Kidney (tissue), 14 donors: ENCODE data around the gene ROPN1B. TPM values are rescaled to one million over a fixed set of nuclear protein-coding genes. Genes with fewer than 3 reads are reported as not detected.
"Not testable (repeated sequence)": the region's sequence is repeated elsewhere in the genome, so short reads cannot be mapped to it uniquely, and the experiment has no call there.

Experiments
- DNase-seq, 5 donors: peaks; one replicate each; pipeline ENCODE4 v3.0.0-alpha.2; 2013 to 2020
- FAIRE-seq: peaks from 2 replicates; lab custom pipeline; 2012; peaks lifted over from hg19 to GRCh38; lab: Jason Lieb, UNC
- H3K27ac ChIP-seq, 2 donors: one replicate each; pipeline ENCODE4 v1.7.0; 2013; ENCODE audit warnings: low read depth in 2 of 2, low read length in 2 of 2, inconsistent platforms in 1 of 2
- H3K27me3 ChIP-seq: one replicate; pipeline ENCODE4 v1.7.1; 2013; ENCODE audit warnings: low read length, inconsistent platforms; ENCODE audit not compliant: control insufficient read depth, insufficient read depth
- H3K36me3 ChIP-seq, 3 donors: one replicate each; pipeline versions ENCODE4 v1.7.0 to v1.7.1; 2013; ENCODE audit warnings: low read length in 3 of 3, control low read depth in 1 of 3, inconsistent platforms in 1 of 3; ENCODE audit not compliant: insufficient read depth in 3 of 3, control insufficient read depth in 2 of 3
- H3K4me1 ChIP-seq, 3 donors: one replicate each; pipeline versions ENCODE4 v1.7.0 to v1.7.1; 2013; ENCODE audit warnings: low read length in 3 of 3, inconsistent platforms in 1 of 3, low read depth in 1 of 3; ENCODE audit not compliant: control insufficient read depth in 2 of 3, insufficient read depth in 2 of 3
- H3K4me3 ChIP-seq, 3 donors: one replicate each; pipeline versions ENCODE4 v1.7.0 to v1.8.1; 2013; ENCODE audit warnings: low read length in 3 of 3, control low read depth in 1 of 3, inconsistent platforms in 1 of 3
- H3K9ac ChIP-seq, 3 donors: one replicate each; pipeline versions ENCODE4 v1.7.0 to v1.7.1; 2013; ENCODE audit warnings: low read length in 3 of 3, control low read depth in 1 of 3, inconsistent platforms in 1 of 3
- H3K9me3 ChIP-seq, 3 donors: one replicate each; pipeline versions ENCODE4 v1.7.0 to v1.7.1; 2013; ENCODE audit warnings: low read length in 3 of 3, control low read depth in 1 of 3, inconsistent platforms in 1 of 3; ENCODE audit not compliant: control insufficient read depth in 2 of 3, insufficient read depth in 1 of 3
- CTCF ChIP-seq: IDR thresholded peaks from 3 replicates; pipeline ENCODE4 v1.5.1; 2012; ENCODE audit warnings: mild to moderate bottlenecking, moderate library complexity, borderline replicate concordance; ENCODE audit not compliant: insufficient read depth; ENCODE audit errors: extremely low read depth
- intact Hi-C: fragments of 100-400 bp; cut with DNase I; formaldehyde crosslinking; loops from one replicate; pipeline ENCODE4 v1.11.1; 2022
- polyA plus RNA-seq: library from polyadenylated mRNA; stranded (reverse); fragments of 350-450 nt; fragmentation: Illumina TruSeq; extraction: RNeasy Lipid Tissue Mini Kit (QIAGEN cat#74804); gene quantifications from one replicate; pipeline ENCODE4 v1.2.3, GENCODE V29; 2014; ENCODE audit warnings: low read depth, low replicate concordance; ENCODE audit not compliant: insufficient read depth
- total RNA-seq: library from RNA; stranded (reverse); fragmentation: NEBNext Ultra II Directional; extraction: Animal tissue kit (Norgen Biotek cat#: 25700); gene quantifications from one replicate; pipeline ENCODE4 v1.2.1, GENCODE V29; 2021
- donor health status: control.
- donor health status: control.
- donor health status: control.
- donor health status: control.
- donor health status: control.
- donor health status: DM: yes; HTN: yes; CAD: no.
- donor health status: Normal renal cell carcinoma (clear cell type).

Gene ROPN1B
- total and polyA plus RNA-seq, 2 donors from 2014 or later = not detected

GRCh38 chr3:125984951-125985350, 16.0 kb downstream of the ROPN1B start:
- H3K27ac ChIP-seq, DNase-seq, H3K27me3 ChIP-seq, intact Hi-C loops, H3K4me1 ChIP-seq, H3K9me3 ChIP-seq, H3K4me3 ChIP-seq, H3K36me3 ChIP-seq, FAIRE-seq, H3K9ac ChIP-seq: not testable (repeated sequence)

- intact Hi-C loops = no loop called here
- H3K4me1 ChIP-seq = no peaks in the 10 kb centered on the region
- no peaks in the 10 kb centered on the region for H3K36me3 ChIP-seq
- DNase-seq (peak; percentile 94 to 97 (median 95)), FAIRE-seq (no peak)
- H3K27ac ChIP-seq = peak overlapping the region; percentile 18 to 65
- no peaks in the 10 kb centered on the region for H3K9me3 ChIP-seq
- TF ChIP-seq CTCF = no peak
- H3K4me3 ChIP-seq = peak overlapping the region; percentile 79 to 95 (median 87)
- no peaks in the 10 kb centered on the region for H3K27me3 ChIP-seq
- peak overlapping the region; percentile 81 to 88 (median 87) for H3K9ac ChIP-seq
Observed at GRCh38 chr3:125990253-125990970, 21.4 kb downstream of the ROPN1B start.

- intact Hi-C loops, H3K4me3 ChIP-seq, H3K9ac ChIP-seq, FAIRE-seq, H3K27me3 ChIP-seq, H3K36me3 ChIP-seq, H3K4me1 ChIP-seq, H3K27ac ChIP-seq, H3K9me3 ChIP-seq: not testable (repeated sequence)
- peak in 1 of 5 donors; percentile 22 for DNase-seq
Observed at GRCh38 chr3:125996751-125997150, 27.8 kb downstream of the ROPN1B start.

- H3K4me3 ChIP-seq = no peak overlapping the region
- no peak for FAIRE-seq
- intact Hi-C loops = no loop called here
- no peak for TF ChIP-seq CTCF
- no peaks in the 10 kb centered on the region for H3K27me3 ChIP-seq
- no peak overlapping the region for H3K9ac ChIP-seq
- H3K9me3 ChIP-seq = no peaks in the 10 kb centered on the region
- no peak overlapping the region for H3K27ac ChIP-seq
- no peaks in the 10 kb centered on the region for H3K4me1 ChIP-seq
- no peak for DNase-seq
- peaks cover 0 to 3% (median 2%) of the 10 kb centered on the region in 3 donors for H3K36me3 ChIP-seq
Observed at GRCh38 chr3:126002189-126002588, 33.2 kb downstream of the ROPN1B start.
